GM12864 (cell line): Measurements from ENCODE around the gene SPOCK1.

Experiments used
- DNase-seq: peaks from one replicate; pipeline ENCODE4 v3.0.0-alpha.2; 2011; ENCODE audit warnings: low read depth
- H3K4me3 ChIP-seq: 2 replicates; pipeline ENCODE4 v1.5.1; 2011; ENCODE audit warnings: mild to moderate bottlenecking, low read depth, low read length, control low read depth
- TF ChIP-seq, protein P1 (sequence below): IDR thresholded peaks from 2 replicates; pipeline ENCODE4 v1.5.1; 2011; ENCODE audit warnings: low read depth, mild to moderate bottlenecking, moderate library complexity, low read length, control low read depth, inconsistent platforms; ENCODE audit errors: missing control alignments

Gene SPOCK1

DNA sequence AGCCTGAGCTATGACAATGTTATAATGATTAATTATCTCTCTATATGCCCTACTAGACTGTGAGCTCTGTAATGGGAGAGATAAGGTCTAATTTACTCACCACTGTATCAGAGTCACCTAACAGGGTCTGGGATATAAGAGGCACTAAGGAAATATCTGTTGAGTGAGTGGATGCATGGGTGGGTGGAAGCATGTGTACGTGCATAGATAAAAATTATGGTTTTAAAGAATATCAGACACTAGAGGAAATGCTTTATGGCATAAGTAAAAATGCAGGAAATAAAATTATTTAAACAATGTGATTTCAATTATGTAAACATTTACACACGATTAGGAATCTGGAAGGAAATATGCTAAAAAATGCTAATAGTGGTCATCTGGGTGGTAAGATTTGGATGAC is 137.8 kb downstream of the SPOCK1 start:
- no peak for DNase-seq
- no peak overlapping the region for H3K4me3 ChIP-seq
- TF ChIP-seq, protein P1, sequence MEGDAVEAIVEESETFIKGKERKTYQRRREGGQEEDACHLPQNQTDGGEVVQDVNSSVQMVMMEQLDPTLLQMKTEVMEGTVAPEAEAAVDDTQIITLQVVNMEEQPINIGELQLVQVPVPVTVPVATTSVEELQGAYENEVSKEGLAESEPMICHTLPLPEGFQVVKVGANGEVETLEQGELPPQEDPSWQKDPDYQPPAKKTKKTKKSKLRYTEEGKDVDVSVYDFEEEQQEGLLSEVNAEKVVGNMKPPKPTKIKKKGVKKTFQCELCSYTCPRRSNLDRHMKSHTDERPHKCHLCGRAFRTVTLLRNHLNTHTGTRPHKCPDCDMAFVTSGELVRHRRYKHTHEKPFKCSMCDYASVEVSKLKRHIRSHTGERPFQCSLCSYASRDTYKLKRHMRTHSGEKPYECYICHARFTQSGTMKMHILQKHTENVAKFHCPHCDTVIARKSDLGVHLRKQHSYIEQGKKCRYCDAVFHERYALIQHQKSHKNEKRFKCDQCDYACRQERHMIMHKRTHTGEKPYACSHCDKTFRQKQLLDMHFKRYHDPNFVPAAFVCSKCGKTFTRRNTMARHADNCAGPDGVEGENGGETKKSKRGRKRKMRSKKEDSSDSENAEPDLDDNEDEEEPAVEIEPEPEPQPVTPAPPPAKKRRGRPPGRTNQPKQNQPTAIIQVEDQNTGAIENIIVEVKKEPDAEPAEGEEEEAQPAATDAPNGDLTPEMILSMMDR = no peak

DNA sequence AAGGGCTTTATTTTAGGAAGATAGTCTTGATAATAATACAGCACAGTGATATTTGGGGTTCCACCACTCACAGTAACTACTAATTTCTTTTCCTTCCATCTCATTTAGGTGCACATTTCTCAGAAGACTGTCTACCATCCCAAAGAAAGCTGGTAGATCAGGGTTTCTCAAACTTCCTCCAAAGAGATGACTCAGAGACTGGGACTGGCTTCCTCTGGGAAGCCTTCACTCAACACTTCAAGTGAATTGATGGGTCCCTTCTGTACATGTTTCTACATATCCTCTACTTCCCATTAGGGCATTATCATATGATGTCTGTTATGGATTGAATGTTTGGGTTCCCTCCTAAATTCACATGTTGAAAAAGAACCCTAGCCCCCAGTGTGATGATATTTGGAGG is 138.5 kb downstream of the SPOCK1 start:
- no peak for DNase-seq
- TF ChIP-seq, protein P1 = no peak

DNA sequence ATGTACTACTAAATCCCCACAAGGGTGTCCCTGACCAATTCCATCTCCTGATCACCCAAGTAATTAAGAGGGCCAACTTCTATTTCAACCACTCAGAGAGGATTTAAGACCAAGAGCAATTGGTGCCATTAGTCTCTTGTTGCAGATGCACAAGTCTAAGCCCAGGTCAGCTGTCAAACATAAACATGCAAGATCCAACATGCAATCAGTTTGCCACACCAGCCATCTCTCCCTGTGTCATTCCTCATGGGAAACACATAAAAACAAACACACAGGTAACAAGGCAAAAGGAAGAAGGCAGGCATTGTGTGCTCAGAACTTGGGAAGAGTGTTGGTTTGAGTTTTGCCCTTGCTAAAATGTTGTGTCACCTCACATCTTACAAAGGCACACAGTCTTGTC is 139.2 kb downstream of the SPOCK1 start:
- no peak overlapping the region for H3K4me3 ChIP-seq
- TF ChIP-seq, protein P1 = no peak
- no peak for DNase-seq

More for the DNA sequence above, 138.5 kb downstream of the SPOCK1 start:
- H3K4me3 ChIP-seq = no peak overlapping the region

DNA sequence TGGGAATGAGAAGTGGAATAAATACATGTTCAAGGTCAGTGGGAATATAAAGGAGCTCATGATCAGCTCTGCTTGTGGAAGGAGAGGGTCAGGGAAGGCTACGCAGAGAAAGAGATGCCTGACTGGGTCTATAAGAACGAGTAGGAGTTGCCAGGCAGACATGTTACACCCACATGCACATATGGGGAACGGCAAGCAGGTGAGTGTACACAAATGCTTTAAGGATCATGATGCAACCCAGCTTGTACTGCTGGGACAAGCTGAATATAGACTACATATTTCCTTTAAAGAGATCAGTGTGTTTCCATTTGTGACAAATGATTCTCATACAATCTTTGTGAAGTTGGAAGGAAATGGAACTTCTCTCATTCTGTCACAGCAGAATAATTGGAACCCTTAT is 141.7 kb downstream of the SPOCK1 start:
- no peak for DNase-seq
- no peak overlapping the region for H3K4me3 ChIP-seq
- TF ChIP-seq, protein P1 = no peak

DNA sequence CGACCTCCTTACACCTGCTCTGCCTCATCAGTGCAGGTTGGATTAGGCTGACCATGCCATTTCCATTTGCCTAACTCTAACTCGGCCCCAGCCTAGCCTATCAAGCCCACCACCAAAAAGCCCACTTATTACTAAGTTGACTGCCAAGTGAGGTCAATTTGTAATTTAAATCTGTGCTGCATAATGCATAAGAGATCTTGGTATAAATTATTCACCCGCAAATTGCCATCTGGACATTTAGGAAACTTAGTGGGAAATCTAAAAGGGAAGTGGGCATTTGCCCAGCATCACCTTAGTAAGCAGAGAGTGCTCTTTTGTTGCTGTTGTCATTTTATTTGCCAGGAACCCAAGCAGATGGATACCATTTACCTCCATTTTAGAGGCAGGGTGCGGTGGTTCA is 143.0 kb downstream of the SPOCK1 start:
- H3K4me3 ChIP-seq = no peak overlapping the region
- TF ChIP-seq, protein P1 = no peak
- DNase-seq = no peak

DNA sequence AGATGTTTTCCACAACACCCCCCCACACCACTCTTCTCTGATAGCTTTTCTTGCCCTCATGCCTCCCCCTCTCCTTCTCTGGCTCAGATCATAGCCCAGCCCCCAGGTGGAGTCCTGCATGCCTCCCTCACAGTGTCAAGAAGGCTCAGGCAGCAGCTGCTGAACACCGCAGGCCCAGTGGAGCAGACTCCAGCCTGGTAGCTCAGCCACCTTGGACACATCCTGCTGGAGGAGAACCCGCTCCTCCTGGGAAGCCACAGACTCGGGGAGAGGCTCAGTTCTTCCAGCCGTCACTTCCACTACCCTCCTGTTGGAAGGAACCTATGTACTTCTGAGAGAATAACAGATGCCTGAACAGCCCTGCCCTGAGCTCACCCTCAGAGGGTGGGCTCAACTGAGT is 143.4 kb downstream of the SPOCK1 start:
- TF ChIP-seq, protein P1 = no peak
- no peak overlapping the region for H3K4me3 ChIP-seq
- no peak for DNase-seq

DNA sequence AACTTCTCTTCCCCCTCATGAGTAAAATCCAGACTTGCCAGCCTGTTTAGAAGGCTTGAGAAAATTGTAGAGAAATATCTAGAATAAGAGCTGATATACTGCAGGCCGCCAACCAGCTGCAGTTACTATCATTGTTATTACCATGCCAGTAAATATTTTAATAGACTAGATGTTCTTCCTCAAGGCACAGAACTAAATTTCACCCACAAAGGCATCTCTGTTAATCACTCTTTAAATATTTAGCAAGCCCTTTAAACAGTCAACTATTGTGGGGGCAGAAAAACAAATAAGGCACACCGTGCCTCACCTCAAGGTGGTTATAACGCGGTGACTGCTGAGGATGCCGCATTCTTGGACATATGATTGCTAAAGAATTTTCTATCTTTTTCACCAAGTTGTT is 147.0 kb downstream of the SPOCK1 start:
- TF ChIP-seq, protein P1 = no peak
- no peak overlapping the region for H3K4me3 ChIP-seq
- DNase-seq = no peak
